Fibroblast of skin of right biceps (primary cell): Measurements from ENCODE around the gene GET4.
"Not testable (repeated sequence)": the region's sequence is repeated elsewhere in the genome, so short reads cannot be mapped to it uniquely, and the experiment has no call there.

Experiments used
- DNase-seq: peaks from one replicate; pipeline ENCODE4 v3.0.0-alpha.2; 2013

GET4 gene

GRCh38 chr7:931871-932650 is 55.7 kb downstream of the GET4 start:
- no peak for DNase-seq

DNA sequence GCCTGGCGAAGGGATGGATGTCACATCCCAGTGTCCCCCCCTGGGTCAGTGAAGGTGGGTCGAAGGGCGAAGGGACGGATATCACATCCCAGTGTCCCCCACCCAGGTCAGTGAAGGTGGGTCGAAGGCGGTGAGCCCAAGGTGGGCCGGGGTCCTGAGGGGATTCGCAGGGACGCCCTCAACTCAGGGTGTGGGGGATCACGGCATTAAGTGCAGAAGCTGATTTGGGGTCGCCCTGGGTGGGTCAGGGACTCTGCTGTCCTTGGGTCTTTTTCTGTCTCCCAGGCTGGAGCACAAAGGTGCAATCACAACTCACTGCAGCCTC is 56.3 kb downstream of the GET4 start:
- no peak for DNase-seq

GRCh38 chr7:934469-935163 is 58.3 kb downstream of the GET4 start:
- DNase-seq = no peak

- DNase-seq = no peak
These were observed 59.0 kb downstream of the GET4 start for GRCh38 chr7:935164-935873.

DNA sequence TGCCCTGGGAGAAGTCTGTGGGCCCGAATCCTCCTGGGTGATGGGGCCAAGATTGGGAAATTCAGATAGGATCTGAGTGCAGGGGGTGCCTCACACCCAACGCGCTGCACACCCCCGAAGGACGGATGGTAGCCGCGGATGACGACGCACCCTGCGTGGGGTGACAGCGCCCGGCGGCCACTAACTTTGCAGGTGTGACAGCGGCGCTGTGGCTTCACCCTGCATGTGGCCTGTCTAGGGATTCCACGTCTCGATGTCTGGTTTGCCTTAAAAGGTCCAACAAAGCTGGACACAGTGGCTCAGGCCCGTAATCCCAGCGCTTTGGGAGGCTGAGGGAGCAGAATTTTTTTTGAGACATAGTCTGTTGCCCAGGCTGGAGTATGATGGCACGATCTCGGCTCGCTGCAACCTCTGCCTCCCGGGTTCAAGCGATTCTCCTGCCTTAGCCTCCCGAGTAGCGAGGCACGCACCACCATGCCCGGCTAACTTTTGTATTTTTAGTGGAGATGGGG is 59.6 kb downstream of the GET4 start:
- DNase-seq = no peak

DNA sequence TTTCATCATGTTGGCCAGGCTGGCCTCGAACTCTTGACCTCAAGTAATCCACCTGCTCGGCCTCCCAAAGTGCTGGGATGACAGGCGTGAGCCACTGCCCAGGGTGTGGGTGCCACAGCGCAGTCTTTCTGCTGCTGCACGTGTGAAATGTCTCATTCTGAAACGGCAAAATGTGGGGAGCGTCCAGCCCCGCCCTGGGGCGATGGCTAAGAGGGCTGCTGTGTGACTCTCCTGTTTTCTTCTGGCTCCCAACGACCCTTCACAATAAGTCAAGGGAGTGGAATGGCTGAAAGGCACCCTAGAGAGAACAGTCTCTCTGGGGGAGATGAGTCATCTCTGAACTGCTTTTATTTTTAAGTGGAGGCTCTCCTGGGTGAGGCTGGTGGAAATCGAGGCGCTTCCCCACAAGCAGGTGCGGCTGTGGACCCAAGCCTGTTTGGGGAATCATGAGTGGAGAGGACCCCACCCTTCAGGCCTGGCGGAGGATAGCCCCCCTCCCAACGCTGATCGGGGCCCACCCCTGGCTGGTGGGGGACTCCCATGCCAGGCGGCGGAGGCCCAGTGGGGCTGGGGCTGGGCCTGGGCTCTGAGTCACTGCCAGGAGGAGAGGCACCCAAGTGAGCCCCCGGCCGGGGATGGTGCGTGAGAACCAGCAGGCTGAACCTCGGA is 60.2 kb downstream of the GET4 start:
- DNase-seq = peak; percentile 14

DNA sequence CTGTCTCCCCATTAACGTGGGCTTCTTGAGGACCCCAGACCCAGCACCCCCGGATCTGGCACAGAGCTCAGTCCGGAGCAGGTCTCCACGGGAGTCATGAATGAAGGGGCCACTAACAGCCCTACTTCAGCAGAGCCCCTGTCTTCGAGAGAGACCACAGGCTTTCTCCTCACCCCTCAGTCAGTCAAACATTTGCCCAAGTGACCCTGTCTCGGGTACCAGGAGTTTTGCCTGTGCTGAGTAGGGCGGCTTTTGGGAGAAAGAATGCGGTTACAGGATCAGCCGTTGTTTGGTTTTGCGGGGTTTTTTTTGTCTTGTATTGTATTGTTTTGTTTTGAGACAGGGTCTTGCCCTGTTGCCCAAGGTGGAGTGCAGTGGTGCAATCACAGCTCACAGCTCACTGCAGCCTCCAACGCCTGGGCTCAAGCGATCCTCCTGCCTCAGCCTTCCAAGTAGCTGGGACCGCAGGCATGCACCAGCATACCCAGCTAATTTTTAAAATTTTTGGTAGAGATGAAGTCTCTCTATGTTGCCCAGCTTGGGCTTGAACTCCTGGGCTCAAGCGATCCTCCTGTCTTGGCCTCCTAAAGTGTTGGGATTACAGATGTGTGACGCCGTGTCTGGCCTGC is 61.6 kb downstream of the GET4 start:
- DNase-seq = no peak

DNA sequence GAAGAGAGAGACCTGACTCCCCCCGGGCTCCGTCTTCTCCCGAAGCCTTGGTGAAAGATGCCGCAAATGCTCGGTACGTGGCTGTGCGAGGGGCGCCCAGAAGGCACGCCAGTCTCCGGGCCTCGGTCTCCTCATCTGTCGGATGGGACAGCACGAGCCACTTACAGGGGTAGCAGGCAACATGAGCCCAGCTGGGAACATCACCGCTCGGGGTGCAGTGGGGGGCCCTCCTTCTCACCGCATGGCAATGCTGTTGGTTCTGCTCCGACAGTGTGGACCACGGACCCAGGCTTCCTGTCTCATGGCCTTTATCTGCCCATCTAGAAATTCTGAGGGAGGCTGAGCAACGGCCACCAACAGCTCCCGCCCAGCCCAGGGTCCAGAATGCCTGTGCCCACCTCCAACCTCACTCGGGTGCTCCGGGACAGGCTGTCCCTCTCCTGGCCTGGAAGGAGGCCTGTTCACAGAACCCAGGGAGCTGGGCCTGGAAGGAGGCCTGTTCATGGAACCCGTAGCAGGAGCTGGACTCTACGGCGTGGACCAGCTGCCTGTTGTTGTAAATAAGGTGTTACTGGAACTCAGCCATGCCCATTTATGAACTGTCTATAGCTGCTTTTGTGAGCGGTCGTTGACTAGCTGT is 62.3 kb downstream of the GET4 start:
- DNase-seq = no peak

DNA sequence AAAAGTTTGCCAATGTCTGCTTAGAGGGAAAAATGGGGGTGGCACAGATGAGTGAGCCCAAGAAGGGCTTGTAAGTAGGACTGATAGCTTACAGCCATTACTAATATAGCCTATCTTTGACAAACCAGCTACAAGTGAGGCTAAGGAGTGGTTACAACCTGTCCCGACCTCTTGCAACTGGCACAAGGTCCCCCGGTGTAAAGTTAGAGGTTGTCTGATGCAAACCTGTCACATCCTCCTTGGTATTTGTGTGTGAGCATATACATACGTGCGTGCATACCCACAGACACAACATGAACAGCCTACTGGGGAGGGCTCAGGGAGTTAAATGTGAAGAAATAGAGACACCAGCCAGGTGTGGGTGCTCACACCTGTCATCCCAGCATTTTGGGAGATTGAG is 63.5 kb downstream of the GET4 start:
- DNase-seq = no peak

GRCh38 chr7:940599-941408 is 64.5 kb downstream of the GET4 start:
- no peak for DNase-seq

DNA sequence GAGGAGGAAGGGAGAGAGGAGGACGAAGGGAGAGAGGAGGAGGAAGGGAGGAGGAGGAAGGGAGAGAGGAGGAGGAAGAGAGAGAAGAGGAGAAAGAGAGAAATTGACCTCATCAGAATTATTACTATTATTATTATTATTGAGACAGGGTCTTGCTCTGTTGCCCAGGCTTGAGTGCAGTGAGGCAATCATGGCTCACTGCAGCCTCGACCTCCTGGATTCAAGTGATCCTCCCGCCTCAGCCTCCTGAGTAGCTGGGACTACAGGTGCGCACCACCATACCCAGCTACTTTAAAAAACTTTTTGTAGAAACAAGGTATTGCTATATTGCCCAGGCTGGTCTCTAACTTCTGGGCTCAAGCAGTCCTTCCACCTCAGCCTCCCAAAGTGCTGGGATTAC is 67.4 kb downstream of the GET4 start:
- DNase-seq = not testable (repeated sequence)

GRCh38 chr7:944744-945143 is 68.4 kb downstream of the GET4 start:
- DNase-seq = no peak

DNA sequence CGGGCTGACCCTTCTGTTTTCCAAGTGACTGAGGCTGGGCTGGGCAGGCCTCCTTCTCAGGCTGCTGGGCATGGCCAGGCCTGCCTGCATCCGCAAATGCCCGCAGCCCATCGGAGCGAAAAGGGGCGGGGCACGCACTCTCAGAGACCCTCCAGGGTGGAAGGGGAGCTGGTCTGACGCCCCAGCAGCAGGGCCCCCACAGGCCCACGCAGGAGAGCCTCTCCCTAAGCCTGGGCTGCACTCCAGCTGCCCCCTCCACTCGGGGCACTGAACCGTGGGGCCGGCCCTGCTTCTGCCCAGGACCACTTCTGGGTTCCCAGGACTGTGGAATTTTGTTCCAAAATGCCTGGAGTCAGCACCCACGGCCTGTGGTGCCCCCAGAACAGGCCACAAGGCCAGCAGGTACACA is 68.8 kb downstream of the GET4 start:
- no peak for DNase-seq

GRCh38 chr7:945556-946255 is 69.4 kb downstream of the GET4 start:
- DNase-seq = no peak
